Measurements from ENCODE around the gene MEG3. TPM values are rescaled to one million over a fixed set of nuclear protein-coding genes. Genes with fewer than 3 reads are reported as not detected.

MEG3 gene
- 12.6 TPM for total RNA-seq
- polyA plus RNA-seq, result 103 TPM
- long read RNA-seq, donor 1, full-length matches to known transcripts, result 1 of 1 reads
- long read RNA-seq, donor 1, partial matches to known transcripts, result 0 of 1 reads
- long read RNA-seq, donor 1, other reads (novel, unspliced or antisense), result 0 of 1 reads
- long read RNA-seq, donor 2, result 0 reads
- long read RNA-seq, donor 3, full-length matches to known transcripts, result 57 of 57 reads
- long read RNA-seq, donor 3, partial matches to known transcripts, result 0 of 57 reads
- long read RNA-seq, donor 3, other reads (novel, unspliced or antisense), result 0 of 57 reads
- long read RNA-seq, donor 4, full-length matches to known transcripts, result 22 of 22 reads
- long read RNA-seq, donor 4, partial matches to known transcripts, result 0 of 22 reads
- long read RNA-seq, donor 4, other reads (novel, unspliced or antisense), result 0 of 22 reads
- long read RNA-seq, donor 5, full-length matches to known transcripts, result 67 of 91 reads
- long read RNA-seq, donor 5, partial matches to known transcripts, result 24 of 91 reads
- long read RNA-seq, donor 5, other reads (novel, unspliced or antisense), result 0 of 91 reads
- long read RNA-seq, donor 6, full-length matches to known transcripts, result 20 of 20 reads
- long read RNA-seq, donor 6, partial matches to known transcripts, result 0 of 20 reads
- long read RNA-seq, donor 6, other reads (novel, unspliced or antisense), result 0 of 20 reads
- long read RNA-seq, donor 7, full-length matches to known transcripts, result 19 of 19 reads
- long read RNA-seq, donor 7, partial matches to known transcripts, result 0 of 19 reads
- long read RNA-seq, donor 7, other reads (novel, unspliced or antisense), result 0 of 19 reads
- long read RNA-seq, donor 8, full-length matches to known transcripts, result 4 of 4 reads
- long read RNA-seq, donor 8, partial matches to known transcripts, result 0 of 4 reads
- long read RNA-seq, donor 8, other reads (novel, unspliced or antisense), result 0 of 4 reads
- long read RNA-seq, donor 9, full-length matches to known transcripts, result 21 of 21 reads
- long read RNA-seq, donor 9, partial matches to known transcripts, result 0 of 21 reads
- long read RNA-seq, donor 9, other reads (novel, unspliced or antisense), result 0 of 21 reads
- long read RNA-seq, donor 10, full-length matches to known transcripts, result 4 of 4 reads
- long read RNA-seq, donor 10, partial matches to known transcripts, result 0 of 4 reads
- long read RNA-seq, donor 10, other reads (novel, unspliced or antisense), result 0 of 4 reads

GRCh38 chr14:100825713-100826331 is at the start of gene MEG3:
MEG3 (plus strand) TSS chr14:100826118.
- 50% methylated on average over 39 of the region's 39 CpGs for WGBS
- no peak for DNase-seq (ENCODE audit: low read depth in 6 of 9, low spot score in 9 of 9)
- H3K27me3 ChIP-seq (ENCODE audit: control insufficient read depth in 2 of 2, insufficient read depth in 1 of 2, low read length in 1 of 2), result peaks cover 12 to 51% of the 10 kb centered on the region in 2 donors
- no peak within 1 kb of the TSS for H3K27ac ChIP-seq (ENCODE audit: low read depth in 1 of 2, low read length in 1 of 2)
- peak within 1 kb of the TSS in 1 of 2 donors; percentile 14 for H3K4me3 ChIP-seq (ENCODE audit: low read length in 2 of 2)
- H3K36me3 ChIP-seq (ENCODE audit: control insufficient read depth in 2 of 2, insufficient read depth in 2 of 2, low read length in 1 of 2), result no peaks in the 10 kb centered on the region
- peaks cover 0 to 15% of the 10 kb centered on the region in 2 donors for H3K4me1 ChIP-seq (ENCODE audit: control insufficient read depth in 2 of 2, insufficient read depth in 2 of 2, low read length in 2 of 2)
- peaks cover 5 to 30% of the 10 kb centered on the region in 2 donors for H3K9me3 ChIP-seq (ENCODE audit: control insufficient read depth in 2 of 2, insufficient read depth in 1 of 2, low read length in 1 of 2)

GRCh38 chr14:100776681-100777365 is 49.1 kb upstream of the MEG3 start:
- DNase-seq (ENCODE audit: low read depth in 6 of 9, low spot score in 9 of 9), result no peak
- Histone ChIP-seq H3K9me3 (ENCODE audit: control insufficient read depth in 2 of 2, insufficient read depth in 1 of 2, low read length in 1 of 2) (peaks cover 0 to 1% of the 10 kb centered on the region in 2 donors), H3K4me3 (ENCODE audit: low read length in 2 of 2) (no peak overlapping the region), H3K27ac (ENCODE audit: low read depth in 1 of 2, low read length in 1 of 2) (no peak overlapping the region), H3K27me3 (ENCODE audit: control insufficient read depth in 2 of 2, insufficient read depth in 1 of 2, low read length in 1 of 2) (no peaks in the 10 kb centered on the region), H3K36me3 (ENCODE audit: control insufficient read depth in 2 of 2, insufficient read depth in 2 of 2, low read length in 1 of 2) (no peaks in the 10 kb centered on the region), H3K4me1 (ENCODE audit: control insufficient read depth in 2 of 2, insufficient read depth in 2 of 2, low read length in 2 of 2) (no peaks in the 10 kb centered on the region)
- WGBS, result 92% methylated on average over 14 of the region's 14 CpGs

GRCh38 chr14:100777366-100777817 is 48.5 kb upstream of the MEG3 start:
- no peak overlapping the region for H3K4me3 ChIP-seq (ENCODE audit: low read length in 2 of 2)
- no peak for DNase-seq (ENCODE audit: low read depth in 6 of 9, low spot score in 9 of 9)
- H3K9me3 ChIP-seq (ENCODE audit: control insufficient read depth in 2 of 2, insufficient read depth in 1 of 2, low read length in 1 of 2), result peaks cover 0 to 1% of the 10 kb centered on the region in 2 donors
- H3K27ac ChIP-seq (ENCODE audit: low read depth in 1 of 2, low read length in 1 of 2), result no peak overlapping the region
- no peaks in the 10 kb centered on the region for H3K27me3 ChIP-seq (ENCODE audit: control insufficient read depth in 2 of 2, insufficient read depth in 1 of 2, low read length in 1 of 2)
- no peaks in the 10 kb centered on the region for H3K4me1 ChIP-seq (ENCODE audit: control insufficient read depth in 2 of 2, insufficient read depth in 2 of 2, low read length in 2 of 2)
- 95% methylated on average over 11 of the region's 11 CpGs for WGBS
- H3K36me3 ChIP-seq (ENCODE audit: control insufficient read depth in 2 of 2, insufficient read depth in 2 of 2, low read length in 1 of 2), result no peaks in the 10 kb centered on the region

GRCh38 chr14:100777818-100778525 is 47.9 kb upstream of the MEG3 start:
- WGBS, result 92% methylated on average over 22 of the region's 22 CpGs
- Histone ChIP-seq H3K27ac (ENCODE audit: low read depth in 1 of 2, low read length in 1 of 2) (no peak overlapping the region), H3K36me3 (ENCODE audit: control insufficient read depth in 2 of 2, insufficient read depth in 2 of 2, low read length in 1 of 2) (no peaks in the 10 kb centered on the region), H3K4me1 (ENCODE audit: control insufficient read depth in 2 of 2, insufficient read depth in 2 of 2, low read length in 2 of 2) (no peaks in the 10 kb centered on the region), H3K4me3 (ENCODE audit: low read length in 2 of 2) (no peak overlapping the region), H3K27me3 (ENCODE audit: control insufficient read depth in 2 of 2, insufficient read depth in 1 of 2, low read length in 1 of 2) (no peaks in the 10 kb centered on the region), H3K9me3 (ENCODE audit: control insufficient read depth in 2 of 2, insufficient read depth in 1 of 2, low read length in 1 of 2) (peaks cover 0 to 1% of the 10 kb centered on the region in 2 donors)
- DNase-seq (ENCODE audit: low read depth in 6 of 9, low spot score in 9 of 9), result no peak

- no peak overlapping the region for H3K27ac ChIP-seq (ENCODE audit: low read depth in 1 of 2, low read length in 1 of 2)
- no peak overlapping the region for H3K4me3 ChIP-seq (ENCODE audit: low read length in 2 of 2)
- H3K27me3 ChIP-seq (ENCODE audit: control insufficient read depth in 2 of 2, insufficient read depth in 1 of 2, low read length in 1 of 2), result no peaks in the 10 kb centered on the region
- H3K9me3 ChIP-seq (ENCODE audit: control insufficient read depth in 2 of 2, insufficient read depth in 1 of 2, low read length in 1 of 2), result peaks cover 0 to 1% of the 10 kb centered on the region in 2 donors
- no peaks in the 10 kb centered on the region for H3K4me1 ChIP-seq (ENCODE audit: control insufficient read depth in 2 of 2, insufficient read depth in 2 of 2, low read length in 2 of 2)
- DNase-seq (ENCODE audit: low read depth in 6 of 9, low spot score in 9 of 9), result no peak
- 95% methylated on average over 7 of the region's 7 CpGs for WGBS
- H3K36me3 ChIP-seq (ENCODE audit: control insufficient read depth in 2 of 2, insufficient read depth in 2 of 2, low read length in 1 of 2), result no peaks in the 10 kb centered on the region
These were observed 47.4 kb upstream of the MEG3 start for GRCh38 chr14:100778526-100778882.

GRCh38 chr14:100778951-100779690 is 46.8 kb upstream of the MEG3 start:
- no peak for DNase-seq (ENCODE audit: low read depth in 6 of 9, low spot score in 9 of 9)
- H3K4me1 ChIP-seq (ENCODE audit: control insufficient read depth in 2 of 2, insufficient read depth in 2 of 2, low read length in 2 of 2), result no peaks in the 10 kb centered on the region
- WGBS, result 95% methylated on average over 24 of the region's 24 CpGs
- no peak overlapping the region for H3K27ac ChIP-seq (ENCODE audit: low read depth in 1 of 2, low read length in 1 of 2)
- no peaks in the 10 kb centered on the region for H3K27me3 ChIP-seq (ENCODE audit: control insufficient read depth in 2 of 2, insufficient read depth in 1 of 2, low read length in 1 of 2)
- peaks cover 0 to 1% of the 10 kb centered on the region in 2 donors for H3K9me3 ChIP-seq (ENCODE audit: control insufficient read depth in 2 of 2, insufficient read depth in 1 of 2, low read length in 1 of 2)
- no peaks in the 10 kb centered on the region for H3K36me3 ChIP-seq (ENCODE audit: control insufficient read depth in 2 of 2, insufficient read depth in 2 of 2, low read length in 1 of 2)
- H3K4me3 ChIP-seq (ENCODE audit: low read length in 2 of 2), result no peak overlapping the region

- WGBS, result 98% methylated on average over 13 of the region's 13 CpGs
- no peak for DNase-seq (ENCODE audit: low read depth in 6 of 9, low spot score in 9 of 9)
- no peak overlapping the region for H3K27ac ChIP-seq (ENCODE audit: low read depth in 1 of 2, low read length in 1 of 2)
These were observed 46.2 kb upstream of the MEG3 start for GRCh38 chr14:100779691-100780080.

More at GRCh38 chr14:100779691-100780080, 46.2 kb upstream of the MEG3 start:
- peaks cover 0 to 1% of the 10 kb centered on the region in 2 donors for H3K9me3 ChIP-seq (ENCODE audit: control insufficient read depth in 2 of 2, insufficient read depth in 1 of 2, low read length in 1 of 2)
- H3K4me3 ChIP-seq (ENCODE audit: low read length in 2 of 2), result no peak overlapping the region
- no peaks in the 10 kb centered on the region for H3K36me3 ChIP-seq (ENCODE audit: control insufficient read depth in 2 of 2, insufficient read depth in 2 of 2, low read length in 1 of 2)
- no peaks in the 10 kb centered on the region for H3K27me3 ChIP-seq (ENCODE audit: control insufficient read depth in 2 of 2, insufficient read depth in 1 of 2, low read length in 1 of 2)
- H3K4me1 ChIP-seq (ENCODE audit: control insufficient read depth in 2 of 2, insufficient read depth in 2 of 2, low read length in 2 of 2), result no peaks in the 10 kb centered on the region
